Endothelial cell of umbilical vein (primary cell): ENCODE measurements around the gene SLC35G3. TPM values are rescaled to one million over a fixed set of nuclear protein-coding genes. Genes with fewer than 3 reads are reported as not detected.
"Not testable (repeated sequence)": the region's sequence is repeated elsewhere in the genome, so short reads cannot be mapped to it uniquely, and the experiment has no call there.

Experiments
- BruUV-seq: library from RNA; stranded (reverse); fragments of 400-500 nt; replicated peaks from 2 replicates; lab custom pipeline; 2021; lab: Mats Ljungman, UMichigan
- CTCF ChIA-PET: fragments of 300-600, 350-600 bp; sonication (Branson Sonifier 250); formaldehyde crosslinking; loops from one replicate; lab custom pipeline; 2021; ENCODE audit warnings: antibody characterized with exemption, inconsistent platforms; lab: Charles Lee
- POLR2A ChIA-PET: fragments of 300-600, 350-600 bp; sonication (Branson Sonifier 250); formaldehyde crosslinking; loops from one replicate; lab custom pipeline; 2021; ENCODE audit warnings: antibody characterized with exemption, inconsistent platforms; lab: Charles Lee
- DNase-seq: peaks from one replicate; pipeline ENCODE4 v3.0.0-alpha.2; 2011; ENCODE audit warnings: low read depth, low spot score
- FAIRE-seq: peaks from 2 replicates; lab custom pipeline; 2011; peaks lifted over from hg19 to GRCh38; lab: Jason Lieb, UNC
- H2AFZ ChIP-seq: 2 replicates; pipeline ENCODE4 v1.6.0; 2012; ENCODE audit warnings: low read depth, low read length, control low read depth, inconsistent platforms
- H3K27ac ChIP-seq: 2 replicates; pipeline ENCODE4 v1.5.1; 2011; ENCODE audit warnings: low read depth, mild to moderate bottlenecking, control low read depth, low read length, moderate library complexity; ENCODE audit not compliant: insufficient read depth
- H3K27me3 ChIP-seq, 2 experiments: 2 replicates each; pipeline versions ENCODE4 v1.6.0 to v1.6.1; 2011; ENCODE audit warnings: low read length in 2 of 2, mixed read lengths in 1 of 2; ENCODE audit not compliant: control insufficient read depth in 2 of 2, insufficient read depth in 2 of 2
- H3K36me3 ChIP-seq, 2 experiments: 2 replicates in 1 of 2; 3 replicates in 1 of 2; pipeline ENCODE4 v1.5.1; 2011; ENCODE audit warnings: low read length in 2 of 2, mild to moderate bottlenecking in 1 of 2, moderate library complexity in 1 of 2; ENCODE audit not compliant: control insufficient read depth in 2 of 2, insufficient read depth in 2 of 2; ENCODE audit errors: extremely low read depth in 1 of 2
- H3K4me1 ChIP-seq: 3 replicates; pipeline ENCODE4 v1.5.1; 2011; ENCODE audit warnings: mild to moderate bottlenecking, low read length; ENCODE audit not compliant: control insufficient read depth, insufficient read depth; ENCODE audit errors: extremely low read depth
- H3K4me2 ChIP-seq: 2 replicates; pipeline ENCODE4 v1.6.1; 2011; ENCODE audit warnings: low read length, control low read depth, mixed read lengths; ENCODE audit not compliant: insufficient read depth
- H3K4me3 ChIP-seq, 3 experiments: fragments of 200-600 bp in 1 of 3; sonication (generic), shearing (Covaris generic) in 1 of 3; replicated peaks in 1 of 3; 2 replicates each; pipeline ENCODE4 v1.5.1; 2011 to 2016; ENCODE audit warnings: control low read depth in 3 of 3, low read length in 3 of 3, mild to moderate bottlenecking in 2 of 3, inconsistent platforms in 1 of 3, low read depth in 1 of 3, moderate library complexity in 1 of 3; ENCODE audit not compliant: insufficient read depth in 1 of 3
- H3K79me2 ChIP-seq: 2 replicates; pipeline ENCODE4 v1.6.0; 2012; ENCODE audit warnings: low read length, inconsistent platforms; ENCODE audit not compliant: control insufficient read depth, insufficient read depth
- H3K9ac ChIP-seq: replicated peaks from 2 replicates; pipeline ENCODE3; 2011; ENCODE audit warnings: low read length, control low read depth; ENCODE audit not compliant: insufficient read depth; ENCODE audit errors: extremely low read depth
- H3K9me1 ChIP-seq: replicated peaks from 3 replicates; pipeline ENCODE4 v1.6.0; 2011; ENCODE audit warnings: mild to moderate bottlenecking, low read length; ENCODE audit not compliant: control insufficient read depth, insufficient read depth; ENCODE audit errors: extremely low read depth
- H3K9me3 ChIP-seq: replicated peaks from 2 replicates; pipeline ENCODE4 v1.5.1; 2012; ENCODE audit warnings: low read length, inconsistent platforms; ENCODE audit not compliant: control insufficient read depth, insufficient read depth
- H4K20me1 ChIP-seq: replicated peaks from 2 replicates; pipeline ENCODE3; 2011; ENCODE audit warnings: mild to moderate bottlenecking, low read length; ENCODE audit not compliant: control insufficient read depth, insufficient read depth; ENCODE audit errors: extremely low read depth
- GATA2 ChIP-seq: IDR thresholded peaks from 2 replicates; pipeline ENCODE4 v1.7.0; 2011; ENCODE audit warnings: low read depth, mild to moderate bottlenecking, moderate library complexity, mixed read lengths, low read length; ENCODE audit not compliant: insufficient read length, insufficient read depth
- JUN ChIP-seq: IDR thresholded peaks from 2 replicates; pipeline ENCODE4 v1.6.1; 2011; ENCODE audit warnings: borderline replicate concordance, low read depth; ENCODE audit not compliant: insufficient read length, insufficient read depth
- MYC ChIP-seq: IDR thresholded peaks from one replicate; pipeline ENCODE4 v1.6.1; 2011; ENCODE audit warnings: mild to moderate bottlenecking, low read depth, low read length
- POLR2A ChIP-seq: IDR thresholded peaks from 2 replicates; pipeline ENCODE4 v1.6.1; 2012; ENCODE audit warnings: low read depth, mild to moderate bottlenecking, control low read depth, low read length
- dilution Hi-C: fragments of 300-500 bp; cut with MboI; formaldehyde crosslinking; loops from one replicate; pipeline ENCODE4 v1.15.0; 2019; ENCODE audit warnings: low sequenced_read_pairs; ENCODE audit not compliant: extremely low pct_ligation_motif_present
- intact Hi-C: fragments of 100-400 bp; cut with micrococcal nuclease; formaldehyde crosslinking; loops from one replicate; pipeline ENCODE4 v1.10.0; 2022
- polyA plus RNA-seq, 4 experiments: library from polyadenylated mRNA; depleted of rRNA in 3 of 4; stranded (reverse) in 3 of 4; unstranded in 1 of 4; fragments of >200 nt; gene quantifications; 2 replicates each; pipeline versions ENCODE4 v1.2.1 to v1.2.3, GENCODE V29; 2011 to 2012; ENCODE audit warnings: missing spikeins in 1 of 4
- total RNA-seq: library from RNA; stranded (reverse); gene quantifications from 2 replicates; pipeline ENCODE4 v1.2.3, GENCODE V29; 2021
- TF ChIP-seq, protein P1 (sequence below): IDR thresholded peaks from 2 replicates; pipeline ENCODE4 v1.6.1; 2011; ENCODE audit not compliant: insufficient read depth, insufficient read length
- TF ChIP-seq, protein P2 (sequence below), 2 donors: IDR thresholded peaks; 1 replicate in 1 of 2; 2 replicates in 1 of 2; pipeline ENCODE4 v1.5.1; 2011; ENCODE audit warnings: low read length in 2 of 2, mild to moderate bottlenecking in 2 of 2, moderate library complexity in 2 of 2, control low read depth in 1 of 2, inconsistent platforms in 1 of 2, low read depth in 1 of 2; ENCODE audit not compliant: insufficient read depth in 1 of 2; ENCODE audit errors: extremely low read depth in 1 of 2

The SLC35G3 gene
- total and polyA plus RNA-seq, 2 donors (not counting 3 experiments of a cell fraction or from before 2014, with no cell fraction given), result not detected

DNA sequence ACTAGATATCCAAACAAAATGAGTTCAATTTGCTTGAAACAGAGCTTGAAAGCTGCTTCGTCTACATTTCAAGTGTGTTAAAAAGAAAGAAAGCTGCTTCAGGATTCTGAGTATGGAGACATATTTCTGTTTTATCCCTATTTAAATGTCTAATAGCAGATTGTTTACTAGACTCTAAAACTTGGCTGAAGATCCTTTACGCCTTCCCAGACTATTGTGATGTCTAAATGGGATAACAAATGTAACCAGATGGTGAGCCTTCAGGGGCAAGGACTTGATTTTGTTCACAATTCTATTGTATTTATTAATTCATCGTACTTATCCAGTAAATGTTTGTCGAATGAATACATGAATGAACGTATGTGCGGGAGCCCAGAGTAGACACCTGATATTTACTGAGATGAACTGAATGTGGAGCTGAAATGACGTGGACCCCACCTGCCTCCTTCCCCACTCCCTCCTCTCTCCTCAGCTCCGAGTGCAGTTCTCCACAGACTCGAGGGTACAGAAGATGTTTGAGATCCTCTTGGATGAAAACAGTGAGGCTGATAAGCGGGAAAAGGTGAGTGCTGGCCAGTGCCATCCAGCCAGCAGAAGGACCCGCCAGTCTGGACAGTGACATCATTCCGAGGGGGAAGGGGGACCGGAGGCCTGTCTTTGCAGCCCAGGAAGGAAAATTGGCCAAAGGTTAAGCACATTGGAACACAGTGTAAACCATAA is 41.6 kb downstream of the SLC35G3 start:
- H3K4me2 ChIP-seq, result no peak overlapping the region
- no peaks in the 10 kb centered on the region for H3K36me3 ChIP-seq
- ChIA-PET POLR2A (no interaction called here), CTCF (interaction anchor here (1.0 kb wide), 1 partner anchor 387 kb away, joined by 4 read pairs; no protein-coding TSS in a partner anchor)
- no peaks in the 10 kb centered on the region for H3K9me3 ChIP-seq
- no peak overlapping the region for H3K4me3 ChIP-seq
- H3K9ac ChIP-seq, result no peak overlapping the region
- no peaks in the 10 kb centered on the region for H3K79me2 ChIP-seq
- no peak overlapping the region for H2AFZ ChIP-seq
- no peaks in the 10 kb centered on the region for H4K20me1 ChIP-seq
- H3K9me1 ChIP-seq, result no peaks in the 10 kb centered on the region
- BruUV-seq, result no TSS peak
- H3K27ac ChIP-seq, result no peak overlapping the region
- dilution Hi-C loops (no loop called here), intact Hi-C loops (no loop called here)
- FAIRE-seq (no peak), DNase-seq (no peak)
- H3K27me3 ChIP-seq, result peaks cover 4% of the 10 kb centered on the region in 2 experiments
- no peaks in the 10 kb centered on the region for H3K4me1 ChIP-seq
- TF ChIP-seq GATA2, result no peak
- no peak for TF ChIP-seq POLR2A
- no peak for TF ChIP-seq JUN
- no peak for TF ChIP-seq MYC
- TF ChIP-seq, protein P1, sequence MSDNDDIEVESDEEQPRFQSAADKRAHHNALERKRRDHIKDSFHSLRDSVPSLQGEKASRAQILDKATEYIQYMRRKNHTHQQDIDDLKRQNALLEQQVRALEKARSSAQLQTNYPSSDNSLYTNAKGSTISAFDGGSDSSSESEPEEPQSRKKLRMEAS, result no peak
- TF ChIP-seq, protein P2, sequence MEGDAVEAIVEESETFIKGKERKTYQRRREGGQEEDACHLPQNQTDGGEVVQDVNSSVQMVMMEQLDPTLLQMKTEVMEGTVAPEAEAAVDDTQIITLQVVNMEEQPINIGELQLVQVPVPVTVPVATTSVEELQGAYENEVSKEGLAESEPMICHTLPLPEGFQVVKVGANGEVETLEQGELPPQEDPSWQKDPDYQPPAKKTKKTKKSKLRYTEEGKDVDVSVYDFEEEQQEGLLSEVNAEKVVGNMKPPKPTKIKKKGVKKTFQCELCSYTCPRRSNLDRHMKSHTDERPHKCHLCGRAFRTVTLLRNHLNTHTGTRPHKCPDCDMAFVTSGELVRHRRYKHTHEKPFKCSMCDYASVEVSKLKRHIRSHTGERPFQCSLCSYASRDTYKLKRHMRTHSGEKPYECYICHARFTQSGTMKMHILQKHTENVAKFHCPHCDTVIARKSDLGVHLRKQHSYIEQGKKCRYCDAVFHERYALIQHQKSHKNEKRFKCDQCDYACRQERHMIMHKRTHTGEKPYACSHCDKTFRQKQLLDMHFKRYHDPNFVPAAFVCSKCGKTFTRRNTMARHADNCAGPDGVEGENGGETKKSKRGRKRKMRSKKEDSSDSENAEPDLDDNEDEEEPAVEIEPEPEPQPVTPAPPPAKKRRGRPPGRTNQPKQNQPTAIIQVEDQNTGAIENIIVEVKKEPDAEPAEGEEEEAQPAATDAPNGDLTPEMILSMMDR (IDR thresholded peaks at IDR 0.05; ENCODE audit: extremely low read depth in 1 of 2, insufficient read depth in 1 of 2, low read depth in 1 of 2, low read length in 2 of 2), result no peak

DNA sequence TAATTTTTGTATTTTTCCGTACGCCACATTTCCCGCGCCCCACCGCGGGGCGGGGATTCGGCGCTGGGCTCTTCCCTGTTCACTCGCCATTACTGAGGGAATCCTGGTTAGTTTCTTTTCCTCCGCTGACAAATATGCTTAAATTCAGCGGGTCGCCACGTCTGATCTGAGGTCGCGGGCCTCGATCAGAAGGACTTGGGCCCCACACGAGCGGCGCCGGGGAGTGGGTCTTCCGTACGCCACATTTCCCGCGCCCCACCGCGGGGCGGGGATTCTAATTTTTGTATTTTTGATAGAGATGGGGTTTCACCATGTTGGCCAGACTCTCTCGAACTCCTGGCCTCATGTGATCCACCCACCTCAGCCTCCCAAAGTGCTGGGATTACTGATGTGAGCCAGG is 43.1 kb downstream of the SLC35G3 start:
- H3K36me3 ChIP-seq, POLR2A ChIA-PET, H3K4me2 ChIP-seq, H3K27ac ChIP-seq, H3K27me3 ChIP-seq, H3K79me2 ChIP-seq, H4K20me1 ChIP-seq, H3K4me1 ChIP-seq, BruUV-seq, CTCF ChIA-PET, H2AFZ ChIP-seq, dilution Hi-C loops, H3K9me3 ChIP-seq, H3K4me3 ChIP-seq, DNase-seq, H3K9ac ChIP-seq, H3K9me1 ChIP-seq, intact Hi-C loops, FAIRE-seq: not testable (repeated sequence)
